PC-3 (cell line): ENCODE data around the gene ANG.

Experiments used
- CTCF ChIP-seq: fragments of 300-600 bp; sonication (generic); conservative IDR thresholded peaks from 2 replicates; pipeline ENCODE4 v1.5.1; 2017; ENCODE audit warnings: antibody characterized with exemption, low read depth, mild to moderate bottlenecking, low read length
- EZH2 ChIP-seq: fragments of 300-600 bp; sonication (generic); IDR thresholded peaks from one replicate; pipeline ENCODE4 v1.6.1; 2017; ENCODE audit warnings: antibody characterized with exemption, mild to moderate bottlenecking, low read length; ENCODE audit not compliant: unreplicated experiment
- EZH2phosphoT487 ChIP-seq: fragments of 300-600 bp; sonication (generic); IDR thresholded peaks from 2 replicates; pipeline ENCODE4 v1.6.1; 2018; ENCODE audit warnings: mild to moderate bottlenecking, antibody characterized with exemption, low read length, borderline replicate concordance

- no peak for TF ChIP-seq EZH2
- TF ChIP-seq CTCF: no peak
- no peak for TF ChIP-seq EZH2phosphoT487
These were observed 12.5 kb upstream of the ANG start for GRCh38 chr14:20676072-20676471.
